Psoas muscle (tissue), 8 donors: ENCODE measurements around the gene ZNF608. TPM values are rescaled to one million over a fixed set of nuclear protein-coding genes. Genes with fewer than 3 reads are reported as not detected.

Experiments
- ATAC-seq, 4 donors: fragments of 200-7000 bp; cut with Tn5 transposase; one replicate each; pipeline ENCODE4 v1.9.1; 2020; ENCODE audit warnings: moderate library complexity in 3 of 4, mild to moderate bottlenecking in 2 of 4
- DNase-seq, 2 donors: peaks; one replicate each; pipeline ENCODE4 v3.0.0-alpha.2; 2020
- H3K27ac ChIP-seq: fragments of 200-600 bp; one replicate; pipeline ENCODE4 v1.8.0; 2022
- H3K27me3 ChIP-seq, 3 donors: fragments of 200-600 bp in 1 of 3; one replicate each; pipeline versions ENCODE4 v1.6.1 to v1.8.0; 2013 to 2022; ENCODE audit warnings: low read length in 2 of 3, mild to moderate bottlenecking in 2 of 3, moderate library complexity in 1 of 3; ENCODE audit not compliant: insufficient read depth in 3 of 3
- H3K36me3 ChIP-seq, 2 donors: fragments of 200-600 bp in 1 of 2; one replicate each; pipeline versions ENCODE4 v1.6.1 to v1.8.0; 2013 to 2022; ENCODE audit warnings: low read depth in 1 of 2, mild to moderate bottlenecking in 1 of 2, moderate library complexity in 1 of 2; ENCODE audit not compliant: insufficient read depth in 1 of 2
- H3K4me1 ChIP-seq: fragments of 200-600 bp; one replicate; pipeline ENCODE4 v1.8.0; 2022
- H3K4me3 ChIP-seq: fragments of 200-600 bp; one replicate; pipeline ENCODE4 v1.8.0; 2022; ENCODE audit warnings: mild to moderate bottlenecking
- H3K9me3 ChIP-seq: fragments of 200-600 bp; one replicate; pipeline ENCODE4 v1.8.0; 2022
- WGBS, 3 donors: extraction: QIAGEN DNeasy Blood & Tissue Kit; methylation state at CpG; one replicate each; pipeline versions ENCODE4 v1.1.6 to v1.1.7; 2013; 5-methylcytosine and 5-hydroxymethylcytosine counted together
- intact Hi-C, 2 donors: fragments of 100-400 bp; cut with DNase I; formaldehyde crosslinking; loops; one replicate each; pipeline versions ENCODE4 v1.11.0 to v1.14.2; 2022
- polyA plus RNA-seq, 3 donors: library from polyadenylated mRNA; stranded (reverse); fragments of 200-250 nt; gene quantifications; one replicate each; pipeline ENCODE4 v1.2.3, GENCODE V29; 2013
- total RNA-seq, 4 donors: library from RNA; stranded (reverse); fragmentation: NEBNext Ultra II Directional in 2 of 4; extraction: Animal tissue kit (Norgen Biotek cat#: 25700) in 2 of 4; gene quantifications; one replicate each; pipeline versions ENCODE4 v1.2.1 to v1.2.4, GENCODE V29; 2021 to 2023
- TF ChIP-seq, protein P1 (sequence below): fragments of 200-600 bp; IDR thresholded peaks from one replicate; pipeline ENCODE4 v1.8.0; 2022; ENCODE audit warnings: antibody characterized with exemption
- donor health status: healthy with polysubstance abuse.
- donor health status: DM: no; HTN: no; CAD: no; lungs with moderate emphysema.
- donor health status: Bipolar disorder and iron deficiency.
- donor health status: healthy.
- donor health status: DM: yes; HTN: yes; CAD: no.
- donor health status: DM: no; HTN: no; CAD: no.
- donor health status: DM: no; HTN: no; CAD: no.
- donor health status: DM: yes; HTN: yes; CAD: no.

ZNF608 gene
- total and polyA plus RNA-seq, 7 donors: 1.6 to 11.7 (median 9.0) TPM

DNA sequence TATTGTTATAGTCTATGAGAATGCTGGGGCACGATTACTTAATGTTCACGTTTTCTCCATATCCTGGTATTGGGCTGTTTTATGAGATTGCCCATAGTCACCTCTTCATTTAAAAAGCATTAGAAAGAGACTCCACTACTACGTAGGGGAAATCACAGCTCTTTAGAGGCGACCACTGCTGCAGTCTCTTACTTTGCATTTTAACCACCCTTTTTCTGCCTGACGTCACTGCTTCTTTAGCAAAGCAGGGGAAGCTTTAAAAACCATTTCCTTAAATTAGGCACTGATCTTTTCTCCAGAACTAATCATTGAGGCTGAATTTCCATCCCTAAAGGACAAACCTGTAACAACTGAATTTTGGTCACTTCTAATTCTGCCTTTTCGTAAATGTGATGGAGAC, 38.9 kb downstream of the ZNF608 start:
- H3K27ac ChIP-seq: no peak overlapping the region
- intact Hi-C loops: loop anchor here in 1 of 2 donors (5.0 kb wide), 1 partner anchor 35 kb away; no protein-coding TSS in a partner anchor
- peaks cover 43% of the 10 kb centered on the region for H3K4me1 ChIP-seq
- H3K4me3 ChIP-seq: no peak overlapping the region
- no peak for DNase-seq
- no peaks in the 10 kb centered on the region for H3K9me3 ChIP-seq
- TF ChIP-seq, protein P1, sequence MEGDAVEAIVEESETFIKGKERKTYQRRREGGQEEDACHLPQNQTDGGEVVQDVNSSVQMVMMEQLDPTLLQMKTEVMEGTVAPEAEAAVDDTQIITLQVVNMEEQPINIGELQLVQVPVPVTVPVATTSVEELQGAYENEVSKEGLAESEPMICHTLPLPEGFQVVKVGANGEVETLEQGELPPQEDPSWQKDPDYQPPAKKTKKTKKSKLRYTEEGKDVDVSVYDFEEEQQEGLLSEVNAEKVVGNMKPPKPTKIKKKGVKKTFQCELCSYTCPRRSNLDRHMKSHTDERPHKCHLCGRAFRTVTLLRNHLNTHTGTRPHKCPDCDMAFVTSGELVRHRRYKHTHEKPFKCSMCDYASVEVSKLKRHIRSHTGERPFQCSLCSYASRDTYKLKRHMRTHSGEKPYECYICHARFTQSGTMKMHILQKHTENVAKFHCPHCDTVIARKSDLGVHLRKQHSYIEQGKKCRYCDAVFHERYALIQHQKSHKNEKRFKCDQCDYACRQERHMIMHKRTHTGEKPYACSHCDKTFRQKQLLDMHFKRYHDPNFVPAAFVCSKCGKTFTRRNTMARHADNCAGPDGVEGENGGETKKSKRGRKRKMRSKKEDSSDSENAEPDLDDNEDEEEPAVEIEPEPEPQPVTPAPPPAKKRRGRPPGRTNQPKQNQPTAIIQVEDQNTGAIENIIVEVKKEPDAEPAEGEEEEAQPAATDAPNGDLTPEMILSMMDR: no peak
- 44 to 63% (median 55%) methylated on average over 6 of the region's 6 CpGs for WGBS, 3 donors
- no peaks in the 10 kb centered on the region for H3K36me3 ChIP-seq
- ATAC-seq: no peak
- H3K27me3 ChIP-seq: no peaks in the 10 kb centered on the region

DNA sequence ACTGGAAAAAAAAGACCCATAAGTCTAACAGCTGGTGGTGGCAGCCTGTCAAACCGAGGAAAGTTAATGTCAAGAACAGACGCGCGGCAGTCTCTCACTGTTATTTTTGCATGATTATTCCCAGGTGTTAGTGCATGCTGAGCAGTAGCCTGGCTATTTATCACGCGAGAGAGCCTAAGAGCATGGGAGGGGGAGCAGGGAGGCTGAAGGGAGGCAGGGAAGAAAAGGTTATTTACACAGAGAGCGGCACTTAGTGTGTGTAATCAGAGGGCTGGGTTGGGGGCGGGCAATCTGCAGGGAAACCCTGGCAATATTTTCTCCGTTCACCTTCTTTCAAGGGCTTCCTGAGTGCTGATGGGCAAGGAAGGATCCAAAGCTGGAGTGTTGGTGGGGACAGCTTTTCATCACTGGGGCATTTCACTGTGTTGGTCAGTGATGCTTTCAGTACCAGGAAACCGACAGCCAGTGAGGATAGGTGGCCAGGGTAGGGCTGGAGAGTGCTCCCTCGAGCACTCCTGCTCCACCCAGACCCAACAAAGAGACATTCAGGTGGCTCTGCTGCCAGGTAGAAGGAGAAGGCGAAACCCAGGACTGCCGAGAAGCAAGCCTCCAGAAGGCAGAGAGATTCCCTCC, 39.6 kb downstream of the ZNF608 start:
- WGBS, 3 donors: 22 to 29% (median 26%) methylated on average over 13 of the region's 13 CpGs
- no peak overlapping the region for H3K4me3 ChIP-seq
- TF ChIP-seq, protein P1: no peak
- intact Hi-C loops: loop anchor here in 1 of 2 donors (5.0 kb wide), 1 partner anchor 35 kb away; no protein-coding TSS in a partner anchor
- H3K27ac ChIP-seq: no peak overlapping the region
- peaks cover 43% of the 10 kb centered on the region for H3K4me1 ChIP-seq
- ATAC-seq: peak; percentile 29 to 55 (median 36)
- no peaks in the 10 kb centered on the region for H3K27me3 ChIP-seq
- no peak for DNase-seq
- no peaks in the 10 kb centered on the region for H3K36me3 ChIP-seq
- H3K9me3 ChIP-seq: no peaks in the 10 kb centered on the region

DNA sequence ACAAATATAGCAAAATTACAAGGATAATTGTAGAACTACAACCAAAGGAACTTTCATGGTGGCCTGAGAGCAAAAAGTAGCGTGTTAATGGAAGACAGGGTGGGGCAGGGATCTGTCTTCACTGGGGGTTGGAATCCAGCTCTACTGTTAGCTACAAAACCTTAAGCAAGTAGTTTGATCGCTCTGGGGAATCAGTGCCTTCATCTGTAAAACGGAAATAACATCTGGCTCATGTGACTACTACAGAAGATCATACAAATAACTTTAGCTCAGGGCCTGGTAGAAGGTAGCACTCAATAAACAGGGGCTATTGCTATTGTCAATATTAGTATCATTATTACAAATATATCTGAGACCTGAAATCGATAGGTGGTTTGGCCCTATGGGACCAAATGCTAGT, 40.4 kb downstream of the ZNF608 start:
- no peaks in the 10 kb centered on the region for H3K27me3 ChIP-seq
- no peak overlapping the region for H3K27ac ChIP-seq
- 68 to 76% (median 68%) methylated on average over 4 of the region's 4 CpGs for WGBS, 3 donors
- TF ChIP-seq, protein P1: no peak
- no peak for DNase-seq
- intact Hi-C loops: loop anchor here in 1 of 2 donors (5.0 kb wide), 1 partner anchor 36 kb away; no protein-coding TSS in a partner anchor
- peaks cover 44% of the 10 kb centered on the region for H3K4me1 ChIP-seq
- no peaks in the 10 kb centered on the region for H3K36me3 ChIP-seq
- ATAC-seq: no peak
- H3K4me3 ChIP-seq: no peak overlapping the region
- H3K9me3 ChIP-seq: no peaks in the 10 kb centered on the region

DNA sequence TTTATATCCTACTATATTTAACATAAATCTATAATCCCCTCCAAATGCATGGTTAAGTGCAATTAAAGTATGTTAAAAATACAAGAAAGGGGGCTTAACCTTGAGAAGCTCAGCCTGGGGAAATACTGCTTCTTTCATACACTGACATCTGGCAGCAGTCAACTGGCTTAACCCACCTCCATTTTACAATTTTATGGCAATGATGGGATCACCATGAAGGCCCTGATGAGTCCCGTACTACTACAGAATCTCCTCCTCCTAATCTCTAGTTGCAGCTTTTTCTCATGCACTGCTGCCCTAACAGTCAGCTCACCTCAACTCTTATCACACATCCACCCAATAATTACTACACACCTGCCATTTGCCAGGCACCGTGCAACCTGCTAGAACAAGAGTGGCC, 40.9 kb downstream of the ZNF608 start:
- H3K27me3 ChIP-seq: no peaks in the 10 kb centered on the region
- no peaks in the 10 kb centered on the region for H3K9me3 ChIP-seq
- TF ChIP-seq, protein P1: no peak
- 88 to 97% (median 90%) methylated on average over 2 of the region's 2 CpGs for WGBS, 3 donors
- H3K27ac ChIP-seq: no peak overlapping the region
- ATAC-seq: no peak
- H3K36me3 ChIP-seq: no peaks in the 10 kb centered on the region
- DNase-seq: no peak
- intact Hi-C loops: loop anchor here in 1 of 2 donors (5.0 kb wide), 1 partner anchor 37 kb away; no protein-coding TSS in a partner anchor
- H3K4me3 ChIP-seq: no peak overlapping the region
- H3K4me1 ChIP-seq: peaks cover 49% of the 10 kb centered on the region
